ENCODE data around the gene CCDC196. TPM values are rescaled to one million over a fixed set of nuclear protein-coding genes. Genes with fewer than 3 reads are reported as not detected.

The CCDC196 gene
- total RNA-seq, 6 donors from 2014 or later, result not detected

DNA sequence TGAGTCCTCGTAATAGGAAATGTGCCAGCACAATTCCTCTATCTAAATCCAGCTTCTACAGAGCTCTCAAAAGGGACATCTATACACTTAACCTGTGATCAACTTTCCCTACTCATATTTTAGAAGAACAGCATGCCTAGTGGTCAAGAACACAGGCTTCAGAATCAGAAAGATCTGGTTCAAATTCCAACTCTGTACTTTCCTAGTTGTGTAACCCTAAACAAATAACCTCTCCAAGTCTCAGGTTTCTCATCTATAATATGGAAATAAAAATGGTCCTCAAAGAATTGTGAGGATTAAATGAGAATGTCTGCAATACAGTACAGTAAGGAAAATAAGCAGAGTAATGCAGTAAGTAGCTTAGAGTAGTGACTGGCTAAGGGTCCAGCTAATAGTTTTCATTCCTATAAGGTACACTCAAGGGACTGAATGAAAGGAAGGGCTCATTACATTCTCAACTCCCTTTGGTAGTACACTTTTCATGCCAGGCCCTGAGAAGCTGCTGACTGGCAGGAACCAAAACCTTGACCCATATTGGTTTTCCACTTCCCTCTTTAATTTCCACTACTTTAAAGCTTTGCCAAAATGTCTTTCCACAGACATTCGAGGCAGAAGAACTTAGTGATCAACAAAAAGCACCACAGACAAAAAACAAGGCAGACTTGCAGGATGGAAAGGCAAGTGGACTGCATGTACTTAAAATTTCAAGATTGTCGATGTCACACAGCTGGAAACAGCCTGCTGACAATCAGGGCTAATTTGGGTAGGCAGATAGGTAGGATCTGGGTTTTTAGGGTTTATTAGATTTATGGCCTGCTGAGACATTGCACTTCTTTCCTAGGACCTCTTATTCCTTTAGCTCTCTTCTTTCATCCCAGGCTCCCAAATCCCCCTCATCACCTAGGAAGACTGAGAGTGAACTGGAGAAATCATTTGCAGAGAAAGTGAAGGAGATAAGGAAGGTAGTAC lies 4.3 kb downstream of the CCDC196 start:
- no peak overlapping the region for H3K27ac ChIP-seq
- WGBS, 2 donors, result 68 to 70% methylated on average over 3 of the region's 3 CpGs
- no peaks in the 10 kb centered on the region for H3K27me3 ChIP-seq
- no peak for TF ChIP-seq POLR2AphosphoS5 (IDR thresholded peaks at IDR 0.05)
- TF ChIP-seq POLR2A (IDR thresholded peaks at IDR 0.05), result no peak
- no peak for TF ChIP-seq EP300 (IDR thresholded peaks at IDR 0.05)
- TF ChIP-seq, protein P1, sequence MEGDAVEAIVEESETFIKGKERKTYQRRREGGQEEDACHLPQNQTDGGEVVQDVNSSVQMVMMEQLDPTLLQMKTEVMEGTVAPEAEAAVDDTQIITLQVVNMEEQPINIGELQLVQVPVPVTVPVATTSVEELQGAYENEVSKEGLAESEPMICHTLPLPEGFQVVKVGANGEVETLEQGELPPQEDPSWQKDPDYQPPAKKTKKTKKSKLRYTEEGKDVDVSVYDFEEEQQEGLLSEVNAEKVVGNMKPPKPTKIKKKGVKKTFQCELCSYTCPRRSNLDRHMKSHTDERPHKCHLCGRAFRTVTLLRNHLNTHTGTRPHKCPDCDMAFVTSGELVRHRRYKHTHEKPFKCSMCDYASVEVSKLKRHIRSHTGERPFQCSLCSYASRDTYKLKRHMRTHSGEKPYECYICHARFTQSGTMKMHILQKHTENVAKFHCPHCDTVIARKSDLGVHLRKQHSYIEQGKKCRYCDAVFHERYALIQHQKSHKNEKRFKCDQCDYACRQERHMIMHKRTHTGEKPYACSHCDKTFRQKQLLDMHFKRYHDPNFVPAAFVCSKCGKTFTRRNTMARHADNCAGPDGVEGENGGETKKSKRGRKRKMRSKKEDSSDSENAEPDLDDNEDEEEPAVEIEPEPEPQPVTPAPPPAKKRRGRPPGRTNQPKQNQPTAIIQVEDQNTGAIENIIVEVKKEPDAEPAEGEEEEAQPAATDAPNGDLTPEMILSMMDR (IDR thresholded peaks at IDR 0.05), result no peak
- H3K36me3 ChIP-seq, result no peaks in the 10 kb centered on the region
- no peak for DNase-seq
- no peaks in the 10 kb centered on the region for H3K9me3 ChIP-seq
- no peak overlapping the region for H3K4me3 ChIP-seq
- H3K4me1 ChIP-seq, result peaks cover 0 to 2% (median under 1%) of the 10 kb centered on the region in 4 donors
- ATAC-seq (ENCODE audit: low FRiP score in 2 of 2), result no peak

- H3K4me1 ChIP-seq, result peaks cover 0 to 17% (median 2%) of the 10 kb centered on the region in 4 donors
- no peaks in the 10 kb centered on the region for H3K36me3 ChIP-seq
- H3K9me3 ChIP-seq, result no peaks in the 10 kb centered on the region
- H3K4me3 ChIP-seq, result no peak overlapping the region
- no peak for DNase-seq
- H3K27ac ChIP-seq, result no peak overlapping the region
- TF ChIP-seq POLR2A (IDR thresholded peaks at IDR 0.05) (no peak), POLR2AphosphoS5 (IDR thresholded peaks at IDR 0.05) (no peak), EP300 (IDR thresholded peaks at IDR 0.05) (no peak)
- TF ChIP-seq, protein P1 (IDR thresholded peaks at IDR 0.05), result no peak
- H3K27me3 ChIP-seq, result no peaks in the 10 kb centered on the region
- ATAC-seq (ENCODE audit: low FRiP score in 2 of 2), result no peak
These were observed 7.6 kb downstream of the CCDC196 start for GRCh38 chr14:66493750-66494149.

DNA sequence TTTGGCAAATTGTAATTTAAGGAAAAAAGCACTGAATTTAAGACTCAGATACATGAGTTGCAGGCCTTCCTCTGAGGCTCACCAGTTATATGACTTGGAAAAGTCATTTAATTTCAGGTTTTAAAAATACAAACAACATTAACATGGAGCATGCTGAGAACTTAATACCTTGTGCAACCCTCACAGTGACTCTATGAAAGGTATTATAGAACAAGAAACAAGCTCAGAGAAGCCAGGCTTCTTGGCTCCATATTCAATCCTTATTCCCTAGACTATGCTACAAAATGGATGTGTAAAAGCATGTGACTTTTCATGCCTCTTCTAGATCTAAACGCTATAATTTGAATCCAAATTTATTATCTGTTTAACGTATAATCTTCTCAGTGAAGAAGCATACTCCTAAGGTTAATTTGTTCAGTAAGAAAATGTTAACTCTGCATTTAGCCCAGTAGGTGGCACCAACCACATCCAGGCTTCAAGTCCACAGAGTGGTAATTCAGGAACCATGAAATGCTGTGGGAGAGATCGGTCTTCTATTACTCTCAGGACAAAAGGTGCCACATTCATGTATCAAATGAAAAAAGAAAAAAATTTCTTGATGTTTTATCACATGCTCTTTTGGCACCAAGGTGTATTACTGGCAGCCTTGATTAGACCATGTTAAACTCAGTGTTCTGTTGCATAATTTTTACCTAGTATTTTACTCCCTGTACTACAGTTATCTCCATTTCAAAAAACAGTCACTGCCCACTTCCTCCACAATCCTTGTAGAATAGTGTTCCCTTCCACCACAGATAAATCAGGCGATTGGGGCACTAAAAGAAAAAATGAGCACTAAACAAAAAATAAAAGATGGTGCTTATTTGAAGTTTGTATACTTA lies 9.3 kb downstream of the CCDC196 start:
- TF ChIP-seq POLR2AphosphoS5 (IDR thresholded peaks at IDR 0.05) (no peak), POLR2A (IDR thresholded peaks at IDR 0.05) (no peak), EP300 (IDR thresholded peaks at IDR 0.05) (no peak)
- TF ChIP-seq, protein P1 (IDR thresholded peaks at IDR 0.05), result peak; percentile 43 to 73 (median 55)
- no peaks in the 10 kb centered on the region for H3K9me3 ChIP-seq
- DNase-seq, result peak in 1 of 2 donors; percentile 43
- peak; percentile 88 to 93 for ATAC-seq (ENCODE audit: low FRiP score in 2 of 2)
- no peaks in the 10 kb centered on the region for H3K27me3 ChIP-seq
- no peaks in the 10 kb centered on the region for H3K36me3 ChIP-seq
- H3K4me1 ChIP-seq, result peaks cover 0 to 17% (median 2%) of the 10 kb centered on the region in 4 donors
- WGBS, 2 donors, result 2% methylated on average over 4 of the region's 4 CpGs
- no peak overlapping the region for H3K27ac ChIP-seq
- H3K4me3 ChIP-seq, result peak overlapping the region in 2 of 4 donors; percentile 7 to 11

DNA sequence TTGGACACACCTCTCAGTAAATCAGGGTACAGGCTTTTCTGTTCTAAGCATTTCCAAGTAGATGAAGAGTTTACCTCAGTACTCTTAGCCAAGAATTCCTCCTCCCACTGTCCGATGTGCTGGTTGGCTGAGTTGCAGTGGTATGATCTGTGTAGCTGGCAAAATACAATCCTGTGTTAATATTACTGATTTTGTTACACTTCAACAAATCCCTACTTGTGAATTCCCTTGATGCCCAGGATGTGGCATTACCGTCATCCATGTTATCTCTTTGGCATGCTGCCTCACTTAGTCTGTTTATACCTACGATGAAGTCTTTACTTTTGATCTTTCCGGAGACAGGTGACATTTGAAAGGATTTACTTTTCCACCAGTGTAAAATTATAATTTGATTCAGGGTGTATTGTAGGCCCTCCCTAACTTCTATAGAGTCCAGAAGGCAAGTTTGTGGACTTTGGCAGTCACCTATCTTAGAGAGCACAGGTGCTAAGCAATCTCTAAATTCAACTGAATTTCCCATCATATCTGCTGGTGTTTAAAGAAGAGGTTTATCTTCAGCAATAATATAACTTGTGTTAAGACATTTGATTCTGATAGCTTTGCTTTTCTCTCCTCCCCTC lies 10.1 kb downstream of the CCDC196 start:
- H3K4me1 ChIP-seq, result peaks cover 0 to 17% (median 2%) of the 10 kb centered on the region in 4 donors
- no peak for DNase-seq
- no peaks in the 10 kb centered on the region for H3K27me3 ChIP-seq
- peak overlapping the region in 1 of 4 donors; percentile 7 for H3K4me3 ChIP-seq
- WGBS, 2 donors, result 46 to 55% methylated on average over 4 of the region's 4 CpGs
- TF ChIP-seq, protein P1 (IDR thresholded peaks at IDR 0.05), result no peak
- TF ChIP-seq POLR2A (IDR thresholded peaks at IDR 0.05), result no peak
- no peak overlapping the region for H3K27ac ChIP-seq
- H3K9me3 ChIP-seq, result no peaks in the 10 kb centered on the region
- peak in 1 of 2 donors; percentile 54 for ATAC-seq (ENCODE audit: low FRiP score in 2 of 2)
- H3K36me3 ChIP-seq, result no peaks in the 10 kb centered on the region

Measured in upper lobe of left lung (tissue), 6 donors.